Loucy (cell line): ENCODE results near the gene RRP7A.

Source experiments
- CTCF ChIP-seq: fragments of 200-600 bp; sonication (generic); conservative IDR thresholded peaks from 2 replicates; pipeline ENCODE4 v1.5.1; 2014; ENCODE audit warnings: mild to moderate bottlenecking, antibody characterized with exemption, low read length
- EZH2phosphoT487 ChIP-seq: fragments of 200-600 bp; IDR thresholded peaks from 2 replicates; pipeline ENCODE4 v1.6.1; 2018; ENCODE audit warnings: antibody characterized with exemption, mild to moderate bottlenecking, moderate library complexity, borderline replicate concordance

GRCh38 chr22:42468841-42469240, 50.8 kb downstream of the RRP7A start:
- TF ChIP-seq CTCF (no peak), EZH2phosphoT487 (no peak)
